ENCODE results near the gene KCNMA1.

DNA sequence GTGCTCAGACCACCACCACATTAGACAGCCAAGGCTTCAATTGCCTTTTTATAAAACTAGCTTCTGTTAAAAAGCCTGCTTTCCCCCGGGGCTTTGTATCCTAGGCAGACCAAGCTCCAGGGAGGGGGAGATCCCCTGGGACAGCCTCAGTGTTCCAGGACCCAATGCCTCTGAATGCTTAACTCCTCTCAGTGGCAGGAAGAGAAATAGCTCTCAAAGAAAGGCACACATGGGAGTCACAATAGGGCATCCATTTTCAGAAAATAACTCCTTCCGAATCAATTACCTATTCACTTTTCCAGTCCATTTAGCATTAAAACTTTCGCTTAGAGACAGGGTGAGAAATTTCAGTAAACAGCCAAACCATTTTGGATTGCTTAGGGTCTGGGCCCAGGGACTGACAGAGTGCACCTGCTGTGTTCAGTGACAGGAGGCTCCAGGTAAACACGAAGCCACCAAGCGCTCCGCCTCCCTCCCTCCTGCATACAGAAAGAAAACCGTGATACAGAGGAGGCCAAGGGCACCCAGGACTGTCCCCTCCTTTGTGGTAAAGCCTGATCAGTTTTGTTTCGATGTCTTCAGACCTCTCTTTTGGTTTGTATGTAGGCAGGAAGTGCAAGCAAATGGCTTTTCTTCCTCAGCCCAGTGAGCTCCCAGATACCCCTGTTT is 599.7 kb downstream of the KCNMA1 start:
- TF ChIP-seq POLR2A (IDR thresholded peaks at IDR 0.05) (no peak), CTCF (IDR thresholded peaks at IDR 0.05 in 8 of 11, conservative IDR thresholded peaks at IDR 0.05 in 3 of 11) (no peak), POLR2AphosphoS5 (IDR thresholded peaks at IDR 0.05) (no peak)
